ENCODE data around the gene PGLYRP4.
A peak's percentile ranks its signal among the peaks of the same experiment; 100 is the strongest.
"Not testable (repeated sequence)": the region's sequence is repeated elsewhere in the genome, so short reads cannot be mapped to it uniquely, and the experiment has no call there.

Gene PGLYRP4

GRCh38 chr1:153356392-153357075, 7.9 kb upstream of the PGLYRP4 start:
- no peak for DNase-seq (ENCODE audit: low spot score)

DNA sequence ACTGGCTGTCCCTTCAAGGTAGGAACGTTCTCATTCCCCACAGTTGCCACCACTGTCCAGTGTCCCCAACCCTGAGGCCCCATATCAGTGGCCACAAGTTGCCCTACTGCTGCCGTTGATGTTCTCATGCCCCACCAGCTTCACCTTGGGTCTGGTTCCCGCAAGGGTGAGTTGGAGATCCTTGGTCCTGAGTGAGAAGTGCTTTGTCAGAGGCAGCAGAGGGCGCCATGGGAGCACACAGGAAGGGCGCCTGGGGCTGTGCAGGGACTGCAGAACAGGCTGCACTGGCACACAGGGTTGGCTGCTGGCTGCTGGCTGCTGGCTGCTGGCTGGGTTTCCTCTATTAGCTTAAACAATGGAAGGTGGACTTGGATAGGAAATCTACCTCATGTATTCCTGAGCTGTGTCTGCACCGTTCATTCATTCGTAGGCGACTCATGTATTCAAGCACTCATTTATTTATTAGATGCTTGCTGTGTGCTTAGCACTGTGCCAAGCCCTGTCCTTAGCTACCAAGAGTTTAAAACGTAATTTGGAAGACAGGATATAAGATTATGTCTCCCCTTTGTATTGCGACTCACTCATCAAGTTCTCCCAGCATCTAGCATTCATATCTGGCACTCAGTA, 6.9 kb upstream of the PGLYRP4 start:
- DNase-seq (ENCODE audit: low spot score) = peak; percentile 73

DNA sequence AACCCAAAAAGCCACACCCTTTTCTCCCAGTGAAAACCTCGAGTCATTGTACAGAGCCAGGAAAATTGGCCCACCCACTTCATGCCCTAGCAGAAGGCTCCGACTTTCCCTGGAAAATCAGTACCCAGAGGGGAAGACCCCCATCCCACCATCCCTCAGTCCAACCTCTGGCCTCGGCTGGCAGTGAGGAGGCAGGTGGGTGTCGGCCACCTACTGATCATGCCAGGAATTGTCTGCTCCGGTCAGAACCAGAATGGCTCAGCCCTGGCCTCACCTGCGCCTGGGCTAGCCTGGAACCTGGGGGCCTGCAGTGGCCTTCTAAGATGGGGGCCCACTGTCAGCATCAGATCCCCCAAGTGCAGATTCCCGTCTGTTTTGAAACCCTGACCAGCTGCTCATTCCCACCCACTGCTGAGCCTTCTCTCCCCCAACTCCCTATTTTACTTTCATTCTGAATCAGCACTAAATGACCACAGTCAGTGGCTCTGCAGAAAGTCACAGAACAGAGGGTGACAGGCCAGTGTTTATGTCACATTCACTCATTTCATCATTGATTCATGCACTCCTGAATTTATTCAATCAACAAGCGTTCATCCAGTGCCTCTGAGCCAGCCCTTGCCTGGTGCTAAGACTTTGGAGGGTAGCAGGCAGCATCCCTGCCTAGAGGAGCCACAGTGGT, 6.0 kb upstream of the PGLYRP4 start:
- DNase-seq (ENCODE audit: low spot score) = no peak

DNA sequence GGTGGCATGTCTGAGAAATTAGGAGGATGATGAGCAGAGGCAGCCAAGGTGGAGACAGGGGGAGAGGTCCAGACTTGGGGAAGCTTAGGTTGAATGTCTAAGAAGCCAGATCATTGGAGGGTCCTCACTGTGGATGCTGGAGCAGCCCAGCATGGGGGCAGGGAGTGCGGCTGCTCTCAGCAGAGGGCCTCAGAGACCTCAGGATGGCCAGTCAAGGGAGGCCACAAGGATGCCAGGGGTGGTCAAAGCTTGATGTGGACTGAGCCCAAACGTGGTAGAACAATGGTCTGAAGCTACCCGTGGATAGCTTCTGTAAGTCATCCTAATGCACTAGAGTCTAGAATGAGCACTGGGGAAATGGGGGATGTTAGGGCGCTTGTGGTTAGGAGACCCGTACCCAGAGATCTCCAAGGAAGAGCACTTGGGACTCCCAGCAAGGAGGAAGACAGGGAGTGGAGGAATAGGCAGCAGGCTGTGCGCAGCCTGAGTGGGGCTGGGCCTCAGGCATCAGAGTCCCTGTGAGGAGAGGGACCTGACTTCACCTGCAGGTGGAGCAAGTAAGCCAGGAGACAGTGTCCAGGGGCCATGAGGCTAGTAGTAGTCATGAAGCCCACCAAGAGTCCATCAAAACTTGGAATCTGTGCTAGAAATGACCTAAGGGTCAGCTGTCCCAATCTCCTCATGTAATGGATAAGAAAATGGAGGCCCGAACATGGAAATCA, 4.7 kb upstream of the PGLYRP4 start:
- DNase-seq (ENCODE audit: low spot score) = peak; percentile 10

GRCh38 chr1:153352523-153352922, 3.9 kb upstream of the PGLYRP4 start:
- peak; percentile 60 for DNase-seq (ENCODE audit: low spot score)

- no peak for DNase-seq (ENCODE audit: low spot score)
Observed at GRCh38 chr1:153350321-153350957, 1.8 kb upstream of the PGLYRP4 start.

- no peak for DNase-seq (ENCODE audit: low spot score)
Observed at GRCh38 chr1:153349363-153350320, 1.0 kb upstream of the PGLYRP4 start.

DNA sequence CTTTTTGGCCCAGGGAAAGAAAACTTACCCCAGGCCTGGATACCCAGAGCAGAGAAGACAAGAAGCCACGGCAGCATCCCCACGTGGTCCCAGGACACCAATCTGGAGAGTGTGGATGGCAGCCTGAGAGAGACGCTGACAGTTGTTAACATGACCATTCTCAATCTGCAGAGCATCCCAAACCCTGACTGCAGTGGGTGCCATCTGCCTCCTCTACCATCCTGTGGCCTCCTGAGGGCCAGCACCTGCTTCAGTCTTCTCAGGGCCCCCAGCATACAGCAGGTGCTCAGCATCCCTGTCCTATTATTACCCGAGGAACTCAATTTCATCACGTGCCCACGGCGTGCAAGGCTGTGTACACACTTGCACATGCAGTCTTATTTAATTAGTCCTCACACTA, 785 bp downstream of the PGLYRP4 start:
- no peak for DNase-seq (ENCODE audit: low spot score)

- not testable (repeated sequence) for DNase-seq (ENCODE audit: low spot score)
Observed at GRCh38 chr1:153347049-153347448, 1.6 kb downstream of the PGLYRP4 start.

GRCh38 chr1:153346077-153346723, 2.4 kb downstream of the PGLYRP4 start:
- no peak for DNase-seq (ENCODE audit: low spot score)

DNA sequence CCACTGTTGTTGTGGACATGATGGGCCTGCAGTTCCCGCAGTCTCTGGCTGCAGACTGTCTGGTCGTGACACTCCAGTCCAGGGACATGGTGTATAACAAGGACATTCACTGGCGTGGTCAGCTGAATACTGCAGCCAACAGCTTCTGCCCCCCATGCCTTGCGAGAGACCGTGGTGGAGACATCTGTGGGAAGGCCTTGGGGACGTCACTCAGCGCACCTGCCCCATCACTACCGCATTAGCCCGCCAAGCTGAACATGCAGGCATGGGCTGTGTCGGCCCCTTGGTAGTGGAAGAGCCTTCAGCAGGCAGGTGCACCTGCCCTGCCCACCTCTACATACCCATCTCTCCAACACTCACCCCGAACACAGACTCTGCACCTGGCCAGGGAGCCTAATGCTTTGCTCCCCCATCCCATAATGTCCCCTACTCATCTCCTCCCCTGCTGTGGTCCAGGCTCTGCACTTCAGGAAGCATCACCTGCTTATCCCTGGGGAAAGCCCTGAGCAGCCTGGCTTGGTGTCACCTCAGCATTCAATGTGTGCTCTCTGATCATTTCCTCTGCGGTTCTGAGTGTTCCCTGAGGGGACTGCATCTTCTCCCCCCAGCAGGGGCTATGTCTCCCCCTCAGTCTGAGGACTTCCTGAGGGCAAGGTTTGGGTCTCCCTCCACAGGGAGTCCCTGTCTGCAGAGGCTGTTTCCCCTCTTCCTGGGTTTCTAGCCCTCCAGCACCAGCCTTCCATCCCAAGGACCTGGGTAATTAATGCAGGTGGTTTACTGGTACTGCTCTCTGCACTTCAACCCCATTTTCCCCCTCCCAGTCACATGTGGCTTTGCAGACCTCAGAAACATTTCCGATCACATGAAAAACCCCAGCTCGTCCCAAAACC, 3.2 kb downstream of the PGLYRP4 start:
- DNase-seq (ENCODE audit: low spot score) = no peak

- DNase-seq (ENCODE audit: low spot score) = peak; percentile 17
Observed at GRCh38 chr1:153344718-153345025, 4.0 kb downstream of the PGLYRP4 start.

DNA sequence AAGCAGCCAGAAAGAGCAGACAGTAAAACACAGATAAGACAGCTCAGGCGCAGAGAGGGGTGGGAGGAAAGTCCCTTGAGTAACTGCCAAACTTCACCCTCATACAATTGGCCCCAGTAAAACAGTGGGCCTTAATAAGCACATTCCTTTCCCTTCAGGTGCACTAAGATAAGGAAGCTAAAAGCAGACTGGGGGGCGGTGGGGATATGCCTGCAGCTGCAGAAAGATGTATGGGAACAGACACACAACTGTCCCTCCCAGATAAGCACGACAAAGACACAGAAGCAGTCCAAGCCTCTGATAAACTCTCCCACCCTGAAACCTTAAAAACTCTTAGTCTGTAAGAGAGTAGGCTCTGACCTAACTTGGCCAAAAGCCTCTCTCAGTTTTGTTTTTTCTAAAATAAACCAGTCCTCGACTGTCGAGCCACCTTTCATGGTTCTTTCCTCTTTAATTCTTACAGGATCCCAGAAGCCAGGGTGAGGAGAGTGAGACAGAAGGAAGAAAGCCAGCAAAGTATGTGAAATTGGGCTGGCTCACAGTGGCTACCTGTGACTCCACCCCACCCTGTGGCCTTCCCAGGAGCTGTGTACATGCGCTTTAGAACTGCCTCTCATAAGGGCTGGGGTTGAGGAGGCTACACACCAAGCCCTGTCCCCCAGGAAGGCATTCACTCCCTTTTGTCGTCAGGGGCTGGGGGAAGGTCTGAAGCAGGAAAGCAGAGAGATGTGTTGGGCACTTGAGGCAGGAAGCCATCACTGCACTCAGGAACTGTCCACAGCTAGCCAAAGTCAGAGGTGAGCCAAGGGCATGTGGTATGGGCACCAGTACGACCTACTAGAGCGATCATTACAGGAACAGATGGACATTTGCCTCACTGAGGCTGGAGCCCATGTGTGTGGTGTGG, 4.6 kb downstream of the PGLYRP4 start:
- no peak for DNase-seq (ENCODE audit: low spot score)

DNA sequence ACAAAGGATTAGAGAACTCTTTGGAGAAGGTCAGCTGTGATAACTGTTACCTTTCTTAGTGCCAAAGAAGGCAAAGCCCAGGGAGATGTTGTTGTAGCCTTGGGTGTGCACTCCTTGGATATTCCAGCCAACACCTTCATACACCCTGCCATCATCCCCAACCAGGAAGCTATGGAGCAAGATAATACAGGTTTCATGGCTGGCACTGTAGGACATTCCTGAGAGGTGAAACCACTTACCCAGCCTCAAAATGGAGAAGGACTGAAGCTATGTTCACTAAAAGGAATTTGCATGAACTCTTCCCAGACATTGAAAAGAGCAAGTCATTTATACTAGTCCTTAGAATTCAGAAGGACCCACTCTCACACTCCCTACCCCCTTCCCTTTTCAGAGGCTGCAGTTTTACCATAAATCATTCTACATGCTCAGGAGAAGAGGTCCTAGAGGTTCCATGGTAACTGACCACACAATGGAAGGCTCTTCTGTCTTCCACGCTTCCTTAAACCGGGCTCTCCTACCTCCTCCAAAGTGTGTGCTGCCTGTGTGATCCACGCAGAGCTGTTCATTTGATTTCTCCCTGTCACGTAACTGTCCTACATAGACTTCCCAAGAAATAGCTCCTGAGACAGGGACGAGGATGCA, 5.5 kb downstream of the PGLYRP4 start:
- peak; percentile 29 for DNase-seq (ENCODE audit: low spot score)

DNA sequence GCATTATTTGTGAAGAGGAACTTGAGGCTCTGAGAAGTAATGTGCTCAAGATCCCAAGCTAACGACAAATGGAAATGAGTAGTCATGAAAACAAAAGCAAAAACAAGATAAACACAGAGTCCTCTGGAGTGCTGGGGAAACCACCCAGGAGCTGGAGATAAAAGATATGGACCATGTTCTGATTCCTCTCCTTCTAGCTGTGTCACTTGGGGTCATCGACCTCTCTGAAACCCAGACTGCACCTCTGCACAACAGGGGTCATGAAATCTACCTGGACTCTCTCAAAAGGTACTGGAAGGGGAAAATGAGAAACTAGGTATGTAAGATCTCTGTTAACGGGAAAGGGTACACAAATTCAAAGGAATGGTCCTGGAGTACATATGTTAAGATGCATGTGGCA, 6.5 kb downstream of the PGLYRP4 start:
- DNase-seq (ENCODE audit: low spot score) = no peak

DNA sequence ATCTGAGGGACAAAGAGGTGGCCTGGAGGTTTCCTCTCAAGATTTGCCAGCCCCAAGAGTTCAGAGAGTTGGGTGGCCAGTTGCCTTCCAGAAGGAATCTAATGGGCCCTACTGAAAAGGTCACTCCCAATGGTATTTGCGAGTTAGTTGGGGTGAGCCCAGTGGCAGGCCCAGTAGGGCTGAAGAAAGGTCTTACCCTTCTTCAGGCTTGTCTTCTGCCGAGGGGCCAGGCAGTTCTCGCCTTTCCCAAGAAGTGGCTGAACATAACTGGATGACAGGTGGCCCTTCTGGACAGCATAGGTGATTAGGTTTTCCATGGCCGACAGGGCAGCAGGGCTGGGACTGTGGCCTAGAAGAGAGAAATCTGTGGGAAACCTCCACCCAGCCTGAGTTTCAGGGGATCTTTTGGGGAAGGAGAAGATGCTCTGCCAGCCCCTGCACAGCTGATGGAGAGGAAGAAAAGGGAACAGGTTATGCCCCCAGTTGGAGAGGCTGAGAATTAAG, 7.2 kb downstream of the PGLYRP4 start:
- no peak for DNase-seq (ENCODE audit: low spot score)

- no peak for DNase-seq (ENCODE audit: low spot score)
Observed at GRCh38 chr1:153340356-153340755, 8.3 kb downstream of the PGLYRP4 start.

DNA sequence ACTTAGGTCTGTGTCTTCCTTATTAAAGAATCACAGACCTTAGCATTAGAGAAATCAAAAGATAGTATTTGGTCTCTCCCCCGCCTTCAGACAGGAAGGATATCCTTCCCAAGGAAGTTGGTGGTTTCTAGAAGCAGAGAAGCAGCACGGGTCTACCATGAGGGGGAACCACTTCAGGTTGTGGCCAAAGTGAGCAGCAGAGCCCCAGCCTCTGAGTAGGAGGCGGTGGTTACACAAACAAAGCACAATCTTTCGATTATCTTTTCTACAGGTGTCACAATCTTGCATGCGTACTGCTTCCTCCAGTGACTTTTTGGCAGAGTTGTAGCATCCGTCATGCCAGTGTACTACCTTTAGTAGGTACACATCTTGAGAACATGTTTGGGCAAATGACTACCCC, 8.8 kb downstream of the PGLYRP4 start:
- DNase-seq (ENCODE audit: low spot score) = no peak
